Measurements from ENCODE around the gene CCDC122. TPM values are rescaled to one million over a fixed set of nuclear protein-coding genes. Genes with fewer than 3 reads are reported as not detected.

Gene CCDC122
- total RNA-seq, 4 donors from 2014 or later = 0.16 to 1.7 (median 1.1) TPM; not detected in 1

DNA sequence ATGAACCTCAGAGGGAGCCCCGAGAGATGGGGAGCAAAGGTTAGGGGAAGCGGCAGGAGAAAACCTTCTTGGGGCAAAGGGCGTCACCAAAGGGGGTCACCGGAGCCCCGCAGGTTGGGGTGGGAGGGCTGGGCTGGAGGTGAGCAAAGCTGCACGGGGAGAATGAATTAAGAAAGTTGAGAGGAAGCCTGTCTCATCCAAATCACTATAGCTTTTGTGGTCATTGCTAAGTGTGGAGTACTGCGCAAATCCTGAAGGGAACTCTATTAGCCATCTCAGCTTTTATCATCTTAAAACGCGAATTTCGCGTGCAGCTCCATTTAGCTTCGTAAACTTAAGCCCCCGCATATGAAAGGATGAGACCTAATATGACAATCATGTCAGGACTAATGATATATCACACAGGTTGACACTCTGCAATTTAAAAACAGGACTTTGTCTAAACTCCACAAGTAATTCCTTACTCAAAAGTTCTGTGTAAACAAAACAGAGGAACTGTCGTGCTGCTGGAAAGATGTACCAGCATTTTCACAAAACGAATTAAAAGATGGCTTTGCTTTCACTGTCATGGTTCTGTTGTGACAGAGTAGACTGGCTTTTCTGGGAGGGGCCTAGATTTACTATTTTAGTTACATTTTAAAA, 795 bp upstream of the CCDC122 start:
- H3K27ac ChIP-seq = peak overlapping the region in 3 of 4 donors; percentile 88 to 90 (median 88)
- peaks cover 4 to 6% of the 10 kb centered on the region in 2 donors for H3K4me1 ChIP-seq
- DNase-seq (no peak), ATAC-seq (no peak)
- H3K4me3 ChIP-seq = peak overlapping the region; percentile 87 to 97 (median 94)
- H3K36me3 ChIP-seq = no peaks in the 10 kb centered on the region
- no peaks in the 10 kb centered on the region for H3K27me3 ChIP-seq
- TF ChIP-seq POLR2A (IDR thresholded peaks at IDR 0.05) = no peak
- TF ChIP-seq, protein P1, sequence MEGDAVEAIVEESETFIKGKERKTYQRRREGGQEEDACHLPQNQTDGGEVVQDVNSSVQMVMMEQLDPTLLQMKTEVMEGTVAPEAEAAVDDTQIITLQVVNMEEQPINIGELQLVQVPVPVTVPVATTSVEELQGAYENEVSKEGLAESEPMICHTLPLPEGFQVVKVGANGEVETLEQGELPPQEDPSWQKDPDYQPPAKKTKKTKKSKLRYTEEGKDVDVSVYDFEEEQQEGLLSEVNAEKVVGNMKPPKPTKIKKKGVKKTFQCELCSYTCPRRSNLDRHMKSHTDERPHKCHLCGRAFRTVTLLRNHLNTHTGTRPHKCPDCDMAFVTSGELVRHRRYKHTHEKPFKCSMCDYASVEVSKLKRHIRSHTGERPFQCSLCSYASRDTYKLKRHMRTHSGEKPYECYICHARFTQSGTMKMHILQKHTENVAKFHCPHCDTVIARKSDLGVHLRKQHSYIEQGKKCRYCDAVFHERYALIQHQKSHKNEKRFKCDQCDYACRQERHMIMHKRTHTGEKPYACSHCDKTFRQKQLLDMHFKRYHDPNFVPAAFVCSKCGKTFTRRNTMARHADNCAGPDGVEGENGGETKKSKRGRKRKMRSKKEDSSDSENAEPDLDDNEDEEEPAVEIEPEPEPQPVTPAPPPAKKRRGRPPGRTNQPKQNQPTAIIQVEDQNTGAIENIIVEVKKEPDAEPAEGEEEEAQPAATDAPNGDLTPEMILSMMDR (IDR thresholded peaks at IDR 0.05 in 4 of 5, conservative IDR thresholded peaks at IDR 0.05 in 1 of 5) = no peak
- H3K9me3 ChIP-seq = no peaks in the 10 kb centered on the region
- intact Hi-C loops (cut with DNase I; ENCODE audit: low total_unique reads) = loop anchor here (5.0 kb wide), 1 partner anchor 858 kb away; the partner anchor contains the start of gene DNAJC15
- in situ Hi-C loops (cut with MboI; ENCODE audit: low sequenced_read_pairs in 4 of 4) = no loop called here

GRCh38 chr13:43879755-43880181, 228 bp upstream of the CCDC122 start, which contains the start of gene LACC1:
Gene LACC1 (plus strand): TSS chr13:43879904. CDS start chr13:43880986, 1,082 bp downstream.
- H3K36me3 ChIP-seq = no peaks in the 10 kb centered on the region
- DNase-seq (peak in 1 of 2 donors; percentile 23), ATAC-seq (peak; percentile 16 to 28)
- in situ Hi-C loops (cut with MboI; ENCODE audit: low sequenced_read_pairs in 4 of 4) = loop anchor here in 1 of 4 donors (10.0 kb wide), 1 partner anchor 905 kb away; no protein-coding TSS in a partner anchor
- no peaks in the 10 kb centered on the region for H3K27me3 ChIP-seq
- peaks cover 4 to 6% of the 10 kb centered on the region in 2 donors for H3K4me1 ChIP-seq
- no peak for TF ChIP-seq POLR2A (IDR thresholded peaks at IDR 0.05)
- TF ChIP-seq, protein P1 (IDR thresholded peaks at IDR 0.05 in 4 of 5, conservative IDR thresholded peaks at IDR 0.05 in 1 of 5) = no peak
- H3K27ac ChIP-seq = peak within 1 kb of the TSS; percentile 85 to 90 (median 88)
- H3K4me3 ChIP-seq = peak within 1 kb of the TSS; percentile 87 to 97 (median 94)
- H3K9me3 ChIP-seq = no peaks in the 10 kb centered on the region
- intact Hi-C loops (cut with DNase I; ENCODE audit: low total_unique reads) = loop anchor here (5.0 to 10.0 kb wide), 4 partner anchors 575 to 907 kb away; partner anchors contain the start of gene DNAJC15

GRCh38 chr13:43877766-43878165, 1.8 kb downstream of the CCDC122 start:
- Histone ChIP-seq H3K36me3 (no peaks in the 10 kb centered on the region), H3K9me3 (no peaks in the 10 kb centered on the region), H3K4me3 (no peak overlapping the region), H3K27ac (no peak overlapping the region), H3K4me1 (peaks cover 4 to 6% of the 10 kb centered on the region in 2 donors), H3K27me3 (no peaks in the 10 kb centered on the region)
- DNase-seq = no peak
- in situ Hi-C loops (cut with MboI; ENCODE audit: low sequenced_read_pairs in 4 of 4) = loop anchor here in 1 of 4 donors (10.0 kb wide), 1 partner anchor 903 kb away; no protein-coding TSS in a partner anchor
- ATAC-seq = no peak
- intact Hi-C loops (cut with DNase I; ENCODE audit: low total_unique reads) = loop anchor here (5.0 to 10.0 kb wide), 3 partner anchors 573 to 905 kb away; no protein-coding TSS in a partner anchor
- no peak for TF ChIP-seq POLR2A (IDR thresholded peaks at IDR 0.05)
- TF ChIP-seq, protein P1 (IDR thresholded peaks at IDR 0.05 in 4 of 5, conservative IDR thresholded peaks at IDR 0.05 in 1 of 5) = no peak

GRCh38 chr13:43877326-43877725, 2.2 kb downstream of the CCDC122 start:
- no peaks in the 10 kb centered on the region for H3K9me3 ChIP-seq
- no peak for TF ChIP-seq POLR2A (IDR thresholded peaks at IDR 0.05)
- TF ChIP-seq, protein P1 (IDR thresholded peaks at IDR 0.05 in 4 of 5, conservative IDR thresholded peaks at IDR 0.05 in 1 of 5) = no peak
- H3K27me3 ChIP-seq = no peaks in the 10 kb centered on the region
- ATAC-seq (no peak), DNase-seq (no peak)
- in situ Hi-C loops (cut with MboI; ENCODE audit: low sequenced_read_pairs in 4 of 4) (loop anchor here in 1 of 4 donors (10.0 kb wide), 1 partner anchor 903 kb away; no protein-coding TSS in a partner anchor), intact Hi-C loops (cut with DNase I; ENCODE audit: low total_unique reads) (loop anchor here (5.0 to 10.0 kb wide), 3 partner anchors 573 to 905 kb away; no protein-coding TSS in a partner anchor)
- no peak overlapping the region for H3K4me3 ChIP-seq
- no peaks in the 10 kb centered on the region for H3K36me3 ChIP-seq
- no peak overlapping the region for H3K27ac ChIP-seq
- peaks cover 4 to 6% of the 10 kb centered on the region in 2 donors for H3K4me1 ChIP-seq

Data from gastrocnemius medialis (tissue), 4 donors.